OCI-LY7 (cell line): ENCODE results near the gene SUCLA2.

ENCODE experiments used
- CTCF ChIP-seq: fragments of 200-600 bp; sonication (generic); conservative IDR thresholded peaks from 2 replicates; pipeline ENCODE4 v1.5.1; 2014; ENCODE audit warnings: mild to moderate bottlenecking, antibody characterized with exemption, low read length, moderate library complexity, mixed read lengths
- EZH2phosphoT487 ChIP-seq: fragments of 200-600 bp; sonication (generic); IDR thresholded peaks from 2 replicates; pipeline ENCODE4 v1.6.1; 2018; ENCODE audit warnings: low read depth, borderline replicate concordance, mild to moderate bottlenecking, mixed run types, antibody characterized with exemption, low read length, moderate library complexity, mixed read lengths

- TF ChIP-seq CTCF (no peak), EZH2phosphoT487 (no peak)
Measured at GRCh38 chr13:48014359-48014758, 13.3 kb upstream of the SUCLA2 start.
